Right lobe of liver (tissue), 6 donors: Measurements from ENCODE around the gene SHC3. TPM values are rescaled to one million over a fixed set of nuclear protein-coding genes. Genes with fewer than 3 reads are reported as not detected.

Source experiments
- ATAC-seq, 4 donors: fragments of 200-7000 bp; cut with Tn5 transposase; one replicate each; pipeline ENCODE4 v1.9.1; 2020; ENCODE audit warnings: mild to moderate bottlenecking in 4 of 4, moderate library complexity in 4 of 4
- DNase-seq, 3 donors: peaks; one replicate each; pipeline ENCODE4 v3.0.0-alpha.2; 2020
- H3K27ac ChIP-seq, 3 donors: fragments of 200-600 bp; one replicate each; pipeline ENCODE4 v1.8.0; 2022
- H3K27me3 ChIP-seq, 2 donors: fragments of 200-600 bp; one replicate each; pipeline ENCODE4 v1.8.0; 2022
- H3K36me3 ChIP-seq, 4 donors: fragments of 200-600 bp; sonication (generic) in 1 of 4; one replicate each; pipeline versions ENCODE4 v1.5.1 to v1.8.0; 2017 to 2022; ENCODE audit warnings: control low read depth in 1 of 4
- H3K4me1 ChIP-seq, 4 donors: fragments of 200-600 bp; sonication (generic) in 1 of 4; one replicate each; pipeline versions ENCODE4 v1.5.1 to v1.8.0; 2017 to 2022; ENCODE audit warnings: control low read depth in 1 of 4
- H3K4me3 ChIP-seq, 3 donors: fragments of 200-600 bp; one replicate each; pipeline ENCODE4 v1.8.0; 2022
- H3K9me3 ChIP-seq, 4 donors: fragments of 200-600 bp; sonication (generic) in 1 of 4; one replicate each; pipeline versions ENCODE4 v1.5.1 to v1.8.0; 2017 to 2022; ENCODE audit warnings: control low read depth in 1 of 4
- CTCF ChIP-seq, 4 donors: fragments of 200-600 bp in 3 of 4; fragments of 450-650 bp in 1 of 4; IDR thresholded peaks; one replicate each; pipeline versions ENCODE4 v1.5.1 to v1.8.0; 2016 to 2022; ENCODE audit warnings: antibody characterized with exemption in 4 of 4, mild to moderate bottlenecking in 2 of 4
- POLR2A ChIP-seq: fragments of 450-650 bp; IDR thresholded peaks from one replicate; pipeline ENCODE4 v1.6.1; 2017; ENCODE audit warnings: antibody characterized with exemption, mild to moderate bottlenecking
- WGBS: methylation state at CpG from one replicate; pipeline ENCODE4 v1.1.6; 2018; ENCODE audit warnings: low coverage, low lambda C conversion rate; ENCODE audit not compliant: insufficient coverage; ENCODE audit errors: missing lambda C conversion rate; 5-methylcytosine and 5-hydroxymethylcytosine counted together
- intact Hi-C, 2 donors: fragments of 100-400 bp; cut with DNase I; formaldehyde crosslinking; loops; one replicate each; pipeline versions ENCODE4 v1.11.2 to v1.14.1; 2022
- total RNA-seq, 6 experiments: library from RNA; depleted of rRNA in 2 of 6; stranded (reverse); fragments of >200 nt in 2 of 6; fragmentation: NEBNext Ultra II Directional in 3 of 6; extraction: Animal tissue kit (Norgen Biotek cat#: 25700) in 3 of 6; gene quantifications; one replicate each; pipeline versions ENCODE4 v1.1.0 to v1.2.4, GENCODE V29; 2016 to 2023
- donor health status: DM: no; HTN: yes; CAD: no.
- donor health status: DM: no; HTN: no; CAD: no.
- donor health status: DM: no; HTN: no; CAD: no.
- donor health status: DM: no; HTN: yes; CAD: no.
- donor health status: DM: no; HTN: yes; CAD: no.

SHC3 gene
- total RNA-seq, 6 experiments from 2014 or later, result 0.05 to 0.35 (median 0.17) TPM

- Histone ChIP-seq H3K36me3 (no peaks in the 10 kb centered on the region), H3K4me3 (no peak overlapping the region), H3K4me1 (no peaks in the 10 kb centered on the region), H3K27me3 (no peaks in the 10 kb centered on the region), H3K27ac (no peak overlapping the region), H3K9me3 (no peaks in the 10 kb centered on the region)
- no peak for ATAC-seq
- no peak for TF ChIP-seq POLR2A
- no peak for TF ChIP-seq CTCF (IDR thresholded peaks at IDR 0.05)
- 40% methylated on average over 1 of the region's 2 CpGs for WGBS
- no peak for DNase-seq
- intact Hi-C loops, result no loop called here
These were observed 55.7 kb downstream of the SHC3 start for GRCh38 chr9:89122949-89123348.

GRCh38 chr9:89120704-89121103, 57.9 kb downstream of the SHC3 start:
- DNase-seq (no peak), ATAC-seq (no peak)
- 84% methylated on average over 3 of the region's 3 CpGs for WGBS

DNA sequence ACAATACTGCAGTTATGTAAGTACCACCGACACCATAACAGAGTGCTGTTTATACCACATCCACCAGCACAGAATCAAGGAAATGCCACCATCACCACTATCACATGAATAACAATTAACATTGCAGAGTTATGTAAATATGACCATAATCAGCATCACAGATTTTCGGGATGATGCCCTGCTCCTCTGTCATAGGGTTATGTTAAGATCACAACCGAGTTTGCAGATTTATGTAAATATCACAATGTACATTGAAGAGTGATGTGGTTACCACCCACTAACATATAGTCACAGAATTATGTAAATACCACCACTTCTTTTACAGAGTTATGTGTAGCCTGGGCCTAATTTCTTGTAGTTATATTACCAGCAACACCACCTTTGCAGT, 61.8 kb downstream of the SHC3 start:
- Histone ChIP-seq H3K9me3 (no peaks in the 10 kb centered on the region), H3K27ac (no peak overlapping the region), H3K4me3 (no peak overlapping the region), H3K36me3 (no peaks in the 10 kb centered on the region), H3K27me3 (no peaks in the 10 kb centered on the region), H3K4me1 (no peaks in the 10 kb centered on the region)
- DNase-seq, result no peak
- whole genome bisulfite sequencing, result 86% methylated on average over 2 of the region's 3 CpGs
- intact Hi-C loops, result no loop called here
- TF ChIP-seq POLR2A (no peak), CTCF (IDR thresholded peaks at IDR 0.05) (no peak)
- no peak for ATAC-seq

More at GRCh38 chr9:89120704-89121103, 57.9 kb downstream of the SHC3 start:
- no peaks in the 10 kb centered on the region for H3K9me3 ChIP-seq
- H3K36me3 ChIP-seq, result no peaks in the 10 kb centered on the region
- TF ChIP-seq CTCF (IDR thresholded peaks at IDR 0.05) (no peak), POLR2A (no peak)
- intact Hi-C loops, result no loop called here
- no peaks in the 10 kb centered on the region for H3K4me1 ChIP-seq
- no peaks in the 10 kb centered on the region for H3K27me3 ChIP-seq
- no peak overlapping the region for H3K27ac ChIP-seq
- no peak overlapping the region for H3K4me3 ChIP-seq

- no peak for TF ChIP-seq POLR2A
- TF ChIP-seq CTCF (IDR thresholded peaks at IDR 0.05), result no peak
- intact Hi-C loops, result no loop called here
- Histone ChIP-seq H3K4me1 (no peaks in the 10 kb centered on the region), H3K27ac (no peak overlapping the region), H3K36me3 (no peaks in the 10 kb centered on the region), H3K4me3 (no peak overlapping the region), H3K9me3 (no peaks in the 10 kb centered on the region), H3K27me3 (no peaks in the 10 kb centered on the region)
- no peak for DNase-seq
- 73% methylated on average over 7 of the region's 8 CpGs for WGBS
- ATAC-seq, result no peak
These were observed 62.4 kb downstream of the SHC3 start for GRCh38 chr9:89116064-89116804.
